ENCODE data around the gene STK32B. TPM values are rescaled to one million over a fixed set of nuclear protein-coding genes. Genes with fewer than 3 reads are reported as not detected.

STK32B gene
- total and polyA plus RNA-seq, 2 of the 8 experiments (the other 6 are each of a cell fraction or from before 2014, with no cell fraction given), result 2.3 to 2.5 TPM

DNA sequence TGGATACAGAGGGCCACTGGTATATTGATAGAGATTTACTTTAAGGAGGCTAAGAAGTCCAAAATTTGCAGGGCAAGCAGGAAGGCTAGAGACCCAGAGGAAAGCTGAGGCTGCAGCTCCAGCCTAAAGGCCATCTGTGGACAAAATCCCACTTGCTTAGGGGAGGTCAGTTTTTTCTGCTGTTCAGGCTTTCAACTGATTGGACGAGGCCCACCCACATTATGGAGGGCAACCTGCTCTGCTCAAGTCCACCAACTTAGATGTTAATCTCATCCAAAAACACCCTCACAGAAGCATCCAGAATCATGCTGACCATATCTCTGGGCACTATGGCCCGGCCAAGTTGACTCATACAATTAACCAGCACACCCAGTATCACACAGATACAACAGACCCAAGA, 480.8 kb downstream of the STK32B start:
- Histone ChIP-seq H3K27me3 (replicated peaks in 1 of 4; ENCODE audit: control insufficient read depth in 3 of 4, extremely low read depth in 1 of 4, insufficient read depth in 3 of 4, low read length in 3 of 4) (no peaks in the 10 kb centered on the region), H3K9ac (replicated peaks in 1 of 4; ENCODE audit: extremely low read depth in 1 of 4, low read depth in 3 of 4, low read length in 3 of 4) (no peak overlapping the region), H3K23ac (ENCODE audit: insufficient read length) (no peak overlapping the region), H3K4me3 (ENCODE audit: extremely low read depth in 1 of 4, insufficient read depth in 2 of 4, low read depth in 3 of 4, low read length in 4 of 4) (no peak overlapping the region), H2BK12ac (ENCODE audit: low read depth, low read length) (no peak overlapping the region), H3K56ac (replicated peaks; ENCODE audit: insufficient read length, low read depth, low read length) (no peak overlapping the region), H3K23me2 (ENCODE audit: low read depth, low read length) (peaks cover 4% of the 10 kb centered on the region), H3K36me3 (ENCODE audit: control insufficient read depth in 2 of 4, insufficient read depth in 4 of 4, low read length in 3 of 4) (peaks cover 0 to 3% (median 0%) of the 10 kb centered on the region in 4 experiments; a peak in 1 of 8 replicates), H3K27ac (ENCODE audit: low read depth, low read length) (no peak overlapping the region), H2BK20ac (ENCODE audit: low read length) (no peak overlapping the region), H3K79me2 (ENCODE audit: control insufficient read depth in 1 of 2, insufficient read depth in 2 of 2, low read length in 2 of 2) (no peaks in the 10 kb centered on the region), H3K9me3 (ENCODE audit: insufficient read depth in 2 of 2, low read depth in 1 of 2, low read length in 1 of 2) (0 out of 4 replicates have a peak, but pooled peaks cover 0 to 8% of the 10 kb centered on the region in 2 experiments), H3K4me2 (ENCODE audit: insufficient read depth in 1 of 2, low read depth in 2 of 2, low read length in 2 of 2) (no peak overlapping the region), H3K4me1 (replicated peaks in 1 of 4; ENCODE audit: control insufficient read depth in 3 of 4, insufficient read depth in 4 of 4, low read length in 3 of 4) (no peaks in the 10 kb centered on the region; a peak in 1 of 7 replicates), H2BK5ac (ENCODE audit: low read depth, low read length) (no peak overlapping the region), H3K14ac (ENCODE audit: insufficient read length) (no peak overlapping the region), H2AK5ac (ENCODE audit: low read depth, low read length) (no peak overlapping the region), H2BK120ac (replicated peaks; ENCODE audit: low read depth, low read length) (no peak overlapping the region), H2BK15ac (ENCODE audit: low read length) (no peak overlapping the region), H3K18ac (ENCODE audit: extremely low read depth, low read length) (no peak overlapping the region), H2AFZ (ENCODE audit: low read length) (no peak overlapping the region), H3K4ac (replicated peaks; ENCODE audit: insufficient read length, low read depth, low read length) (no peak overlapping the region), H4K91ac (replicated peaks; ENCODE audit: insufficient read length, low read length) (no peak overlapping the region), H4K8ac (ENCODE audit: extremely low read depth, insufficient read depth, low read length) (no peak overlapping the region), H4K5ac (ENCODE audit: insufficient read length, low read depth, low read length) (no peak overlapping the region), H4K20me1 (replicated peaks in 1 of 2; ENCODE audit: control insufficient read depth in 1 of 2, insufficient read depth in 2 of 2, low read length in 2 of 2) (peaks cover 0 to 3% of the 10 kb centered on the region in 2 experiments), H3K79me1 (ENCODE audit: low read depth, low read length) (no peaks in the 10 kb centered on the region)
- ChIA-PET CTCF (ENCODE audit: partially characterized antibody) (no interaction called here), POLR2A (ENCODE audit: partially characterized antibody) (no interaction called here)
- FAIRE-seq (no peak), DNase-seq (ENCODE audit: low read depth in 1 of 2, low spot score in 2 of 2) (no peak)
- WGBS, 2 experiments (ENCODE audit: extremely low coverage in 1 of 2, insufficient coverage in 1 of 2, insufficient read length in 1 of 2, insufficient replicate concordance in 2 of 2, low coverage in 1 of 2, low lambda C conversion rate in 2 of 2, missing lambda C conversion rate in 1 of 2), result 94% methylated on average over 2 of the region's 2 CpGs; no CpG with 5 or more reads in 1 of the 2 experiments
- no peak for TF ChIP-seq SIRT6 (IDR thresholded peaks at IDR 0.05; ENCODE audit: low read length)
- TF ChIP-seq GABPA (IDR thresholded peaks at IDR 0.05; ENCODE audit: borderline replicate concordance, insufficient read depth, low read length), result no peak
- no peak for TF ChIP-seq CHD1 (IDR thresholded peaks at IDR 0.05; ENCODE audit: low read depth, low read length)
- TF ChIP-seq SP1 (IDR thresholded peaks at IDR 0.05; ENCODE audit: low read depth, low read length), result no peak
- TF ChIP-seq JUND (IDR thresholded peaks at IDR 0.05; ENCODE audit: low read length), result no peak
- TF ChIP-seq PHF8 (conservative IDR thresholded peaks at IDR 0.05; ENCODE audit: low read depth, low read length), result no peak
- TF ChIP-seq SAP30 (IDR thresholded peaks at IDR 0.05; ENCODE audit: insufficient read depth, insufficient replicate concordance, low read length), result no peak
- TF ChIP-seq KDM5A (IDR thresholded peaks at IDR 0.05; ENCODE audit: low read length), result no peak
- no peak for TF ChIP-seq POLR2AphosphoS5 (IDR thresholded peaks at IDR 0.05; ENCODE audit: low read depth, low read length)
- no peak for TF ChIP-seq SUZ12 (IDR thresholded peaks at IDR 0.05; ENCODE audit: low read length)
- no peak for TF ChIP-seq SIN3A (conservative IDR thresholded peaks at IDR 0.05 in 1 of 2, IDR thresholded peaks at IDR 0.05 in 1 of 2; ENCODE audit: low read depth in 1 of 2, low read length in 2 of 2)

Measured in H1 (cell line).